ENCODE data around the gene CTDSP1. TPM values are rescaled to one million over a fixed set of nuclear protein-coding genes. Genes with fewer than 3 reads are reported as not detected.

CTDSP1 gene
- total RNA-seq, 1 experiment from 2014 or later, result 104 TPM

DNA sequence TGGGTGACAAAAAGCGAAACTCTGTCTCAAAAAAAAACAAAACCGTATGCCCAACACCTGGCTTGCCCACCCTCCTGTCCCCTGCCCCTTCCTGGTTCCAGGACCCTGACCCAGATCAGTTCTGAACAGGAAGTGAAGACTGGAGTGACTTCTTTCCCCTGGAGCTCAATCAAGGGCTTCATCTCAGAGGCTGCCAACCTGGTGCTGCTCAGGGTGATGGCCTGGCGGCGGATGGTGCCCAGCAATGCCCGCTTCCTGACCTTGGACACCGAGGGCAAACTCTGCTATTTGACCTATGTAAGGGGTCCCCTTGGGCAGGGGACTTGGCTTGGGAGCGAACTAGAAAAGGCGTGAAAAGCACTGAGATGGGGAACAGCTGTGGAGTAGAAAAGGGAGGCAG lies 37.1 kb upstream of the CTDSP1 start:
- H3K27ac Mint-ChIP-seq (ENCODE audit: unreplicated experiment), result no peak overlapping the region
- CTCF ChIA-PET, result interaction anchor here (1.2 to 1.3 kb wide), 2 partner anchors 34 to 70 kb away, joined by 5 to 7 read pairs; no protein-coding TSS in a partner anchor

DNA sequence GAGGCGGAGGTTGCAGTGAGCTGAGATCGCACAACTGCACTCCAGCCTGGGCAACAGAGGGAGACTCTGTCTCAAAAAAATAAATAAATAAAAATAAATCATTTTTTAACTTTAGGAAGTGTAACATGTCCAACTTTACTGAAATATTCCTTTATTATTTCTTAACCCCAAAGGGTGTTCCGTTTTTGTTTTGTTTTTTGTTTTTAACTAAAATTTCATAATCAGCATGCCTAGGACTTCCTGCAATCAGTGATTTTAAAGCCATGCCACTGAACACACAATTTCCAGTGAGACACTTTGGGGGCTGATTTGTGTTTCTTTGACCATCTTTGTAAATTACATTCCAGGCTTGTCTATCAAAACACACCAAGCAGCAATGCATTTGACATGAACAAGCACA lies 35.9 kb upstream of the CTDSP1 start:
- H3K27me3 ChIP-seq (replicated peaks; ENCODE audit: control insufficient read depth, insufficient read depth, low read length), result no peaks in the 10 kb centered on the region
- no peaks in the 10 kb centered on the region for H3K9me3 Mint-ChIP-seq (ENCODE audit: unreplicated experiment)
- no peaks in the 10 kb centered on the region for H3K36me3 ChIP-seq (ENCODE audit: control insufficient read depth, insufficient read depth, low read length)
- ChIA-PET POLR2A (no interaction called here), CTCF (no interaction called here)
- H3K4me3 Mint-ChIP-seq (ENCODE audit: unreplicated experiment), result no peak overlapping the region
- DNase-seq, result no peak
- no peaks in the 10 kb centered on the region for H3K9me3 ChIP-seq
- H3K4me3 ChIP-seq (ENCODE audit: low read depth, low read length), result no peak overlapping the region
- no TSS peak for BruUV-seq (replicated peaks)
- no peaks in the 10 kb centered on the region for H3K36me3 Mint-ChIP-seq (ENCODE audit: insufficient read depth, unreplicated experiment)
- H3K4me1 Mint-ChIP-seq (ENCODE audit: low read depth, unreplicated experiment), result peaks cover 5% of the 10 kb centered on the region
- H3K27me3 Mint-ChIP-seq (ENCODE audit: insufficient read depth, unreplicated experiment), result no peaks in the 10 kb centered on the region
- H3K4me1 ChIP-seq, result peaks cover 28% of the 10 kb centered on the region
- H3K27ac Mint-ChIP-seq (ENCODE audit: unreplicated experiment), result no peak overlapping the region
- intact Hi-C loops (cut with micrococcal nuclease; ENCODE audit: unreplicated experiment), result no loop called here
- TF ChIP-seq, protein P1, sequence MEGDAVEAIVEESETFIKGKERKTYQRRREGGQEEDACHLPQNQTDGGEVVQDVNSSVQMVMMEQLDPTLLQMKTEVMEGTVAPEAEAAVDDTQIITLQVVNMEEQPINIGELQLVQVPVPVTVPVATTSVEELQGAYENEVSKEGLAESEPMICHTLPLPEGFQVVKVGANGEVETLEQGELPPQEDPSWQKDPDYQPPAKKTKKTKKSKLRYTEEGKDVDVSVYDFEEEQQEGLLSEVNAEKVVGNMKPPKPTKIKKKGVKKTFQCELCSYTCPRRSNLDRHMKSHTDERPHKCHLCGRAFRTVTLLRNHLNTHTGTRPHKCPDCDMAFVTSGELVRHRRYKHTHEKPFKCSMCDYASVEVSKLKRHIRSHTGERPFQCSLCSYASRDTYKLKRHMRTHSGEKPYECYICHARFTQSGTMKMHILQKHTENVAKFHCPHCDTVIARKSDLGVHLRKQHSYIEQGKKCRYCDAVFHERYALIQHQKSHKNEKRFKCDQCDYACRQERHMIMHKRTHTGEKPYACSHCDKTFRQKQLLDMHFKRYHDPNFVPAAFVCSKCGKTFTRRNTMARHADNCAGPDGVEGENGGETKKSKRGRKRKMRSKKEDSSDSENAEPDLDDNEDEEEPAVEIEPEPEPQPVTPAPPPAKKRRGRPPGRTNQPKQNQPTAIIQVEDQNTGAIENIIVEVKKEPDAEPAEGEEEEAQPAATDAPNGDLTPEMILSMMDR (IDR thresholded peaks at IDR 0.05; ENCODE audit: insufficient read depth in 1 of 2, low read depth in 1 of 2, low read length in 1 of 2, severe bottlenecking in 1 of 2, unreplicated experiment in 1 of 2), result no peak

More for the DNA sequence above, 37.1 kb upstream of the CTDSP1 start:
- TF ChIP-seq, protein P1 (IDR thresholded peaks at IDR 0.05; ENCODE audit: insufficient read depth in 1 of 2, low read depth in 1 of 2, low read length in 1 of 2, severe bottlenecking in 1 of 2, unreplicated experiment in 1 of 2), result no peak
- no peaks in the 10 kb centered on the region for H3K27me3 Mint-ChIP-seq (ENCODE audit: insufficient read depth, unreplicated experiment)
- H3K36me3 ChIP-seq (ENCODE audit: control insufficient read depth, insufficient read depth, low read length), result no peaks in the 10 kb centered on the region
- no peaks in the 10 kb centered on the region for H3K27me3 ChIP-seq (replicated peaks; ENCODE audit: control insufficient read depth, insufficient read depth, low read length)
- peaks cover 10% of the 10 kb centered on the region for H3K4me1 Mint-ChIP-seq (ENCODE audit: low read depth, unreplicated experiment)
- no TSS peak for BruUV-seq (replicated peaks)
- H3K9me3 Mint-ChIP-seq (ENCODE audit: unreplicated experiment), result no peaks in the 10 kb centered on the region
- H3K4me3 Mint-ChIP-seq (ENCODE audit: unreplicated experiment), result no peak overlapping the region
- no peak overlapping the region for H3K4me3 ChIP-seq (ENCODE audit: low read depth, low read length)
- no peaks in the 10 kb centered on the region for H3K36me3 Mint-ChIP-seq (ENCODE audit: insufficient read depth, unreplicated experiment)
- POLR2A ChIA-PET, result interaction anchor here (0.7 kb wide), 1 partner anchor 37 kb away, joined by 4 read pairs; the partner anchor contains the start of gene CTDSP1
- intact Hi-C loops (cut with micrococcal nuclease; ENCODE audit: unreplicated experiment), result no loop called here
- no peaks in the 10 kb centered on the region for H3K9me3 ChIP-seq
- H3K4me1 ChIP-seq, result peaks cover 34% of the 10 kb centered on the region
- no peak for DNase-seq

- ChIA-PET POLR2A (no interaction called here), CTCF (interaction anchor here (0.6 kb wide), 1 partner anchor 31 kb away, joined by 3 read pairs; no protein-coding TSS in a partner anchor)
- no TSS peak for BruUV-seq (replicated peaks)
- H3K36me3 Mint-ChIP-seq (ENCODE audit: insufficient read depth, unreplicated experiment), result no peaks in the 10 kb centered on the region
- no peaks in the 10 kb centered on the region for H3K36me3 ChIP-seq (ENCODE audit: control insufficient read depth, insufficient read depth, low read length)
- H3K9me3 Mint-ChIP-seq (ENCODE audit: unreplicated experiment), result no peaks in the 10 kb centered on the region
- H3K4me1 ChIP-seq, result peaks cover 25% of the 10 kb centered on the region
- TF ChIP-seq, protein P1 (IDR thresholded peaks at IDR 0.05; ENCODE audit: insufficient read depth in 1 of 2, low read depth in 1 of 2, low read length in 1 of 2, severe bottlenecking in 1 of 2, unreplicated experiment in 1 of 2), result no peak
- no peaks in the 10 kb centered on the region for H3K27me3 Mint-ChIP-seq (ENCODE audit: insufficient read depth, unreplicated experiment)
- H3K27me3 ChIP-seq (replicated peaks; ENCODE audit: control insufficient read depth, insufficient read depth, low read length), result no peaks in the 10 kb centered on the region
- peaks cover 5% of the 10 kb centered on the region for H3K4me1 Mint-ChIP-seq (ENCODE audit: low read depth, unreplicated experiment)
- H3K27ac Mint-ChIP-seq (ENCODE audit: unreplicated experiment), result no peak overlapping the region
- DNase-seq, result no peak
- H3K4me3 ChIP-seq (ENCODE audit: low read depth, low read length), result no peak overlapping the region
- H3K4me3 Mint-ChIP-seq (ENCODE audit: unreplicated experiment), result no peak overlapping the region
- no peaks in the 10 kb centered on the region for H3K9me3 ChIP-seq
- intact Hi-C loops (cut with micrococcal nuclease; ENCODE audit: unreplicated experiment), result no loop called here
These were observed 35.5 kb upstream of the CTDSP1 start for GRCh38 chr2:218364196-218364595.
